ENCODE data around the gene TAF11.
"Not testable (repeated sequence)": the region's sequence is repeated elsewhere in the genome, so short reads cannot be mapped to it uniquely, and the experiment has no call there.

TAF11 gene

GRCh38 chr6:34851361-34851760 lies 36.5 kb downstream of the TAF11 start:
- DNase-seq (ENCODE audit: insufficient read length, low spot score) (no peak), FAIRE-seq (no peak)
- TF ChIP-seq CTCF (IDR thresholded peaks at IDR 0.05; ENCODE audit: insufficient read depth, missing control alignments): no peak

GRCh38 chr6:34849066-34849465 lies 38.8 kb downstream of the TAF11 start:
- not testable (repeated sequence) for FAIRE-seq; DNase-seq (ENCODE audit: insufficient read length, low spot score)

DNA sequence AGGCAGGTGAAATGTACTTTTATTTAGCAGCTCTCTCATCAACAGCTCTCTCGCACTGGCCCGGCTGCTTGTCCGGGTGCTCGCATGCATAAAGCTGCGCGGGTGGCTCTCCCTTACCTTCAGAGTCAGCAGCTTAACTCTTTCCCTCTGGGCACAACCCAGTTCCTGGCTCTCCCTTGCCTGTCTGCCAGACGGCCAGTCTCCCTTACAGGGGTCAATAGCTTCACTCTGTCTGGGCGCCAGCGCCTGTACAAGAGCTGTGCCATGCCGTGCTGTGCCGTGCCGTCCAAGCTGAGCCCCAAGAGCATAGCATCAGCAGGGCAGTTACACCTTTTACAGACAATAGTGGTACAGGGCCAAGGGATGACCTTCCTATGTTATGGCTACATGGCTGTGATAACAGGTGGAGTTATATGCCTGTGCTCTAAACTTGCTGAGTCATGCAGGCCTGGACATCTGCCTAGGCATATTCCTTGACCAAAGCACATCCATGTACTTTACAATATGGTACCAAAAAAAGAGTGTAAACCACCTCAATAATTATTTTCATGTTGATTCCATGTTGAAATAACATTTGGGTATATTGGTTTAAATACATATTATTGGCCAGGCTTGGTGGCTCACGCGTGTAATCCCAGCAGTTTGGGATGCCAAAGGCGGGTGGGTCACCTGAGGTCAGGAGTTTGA lies 48.0 kb downstream of the TAF11 start:
- FAIRE-seq (no peak), DNase-seq (ENCODE audit: insufficient read length, low spot score) (no peak)
- TF ChIP-seq CTCF (IDR thresholded peaks at IDR 0.05; ENCODE audit: insufficient read depth, missing control alignments): no peak

- DNase-seq (ENCODE audit: insufficient read length, low spot score): no peak
- no peak for TF ChIP-seq CTCF (IDR thresholded peaks at IDR 0.05; ENCODE audit: insufficient read depth, missing control alignments)
- FAIRE-seq: no peak
These were observed 50.3 kb downstream of the TAF11 start for GRCh38 chr6:34837528-34837927.

GRCh38 chr6:34836451-34836850 lies 51.4 kb downstream of the TAF11 start:
- DNase-seq (ENCODE audit: insufficient read length, low spot score) (no peak), FAIRE-seq (no peak)
- TF ChIP-seq CTCF (IDR thresholded peaks at IDR 0.05; ENCODE audit: insufficient read depth, missing control alignments): no peak

GRCh38 chr6:34836008-34836407 lies 51.8 kb downstream of the TAF11 start:
- TF ChIP-seq CTCF (IDR thresholded peaks at IDR 0.05; ENCODE audit: insufficient read depth, missing control alignments): no peak
- FAIRE-seq (no peak), DNase-seq (ENCODE audit: insufficient read length, low spot score) (no peak)

DNA sequence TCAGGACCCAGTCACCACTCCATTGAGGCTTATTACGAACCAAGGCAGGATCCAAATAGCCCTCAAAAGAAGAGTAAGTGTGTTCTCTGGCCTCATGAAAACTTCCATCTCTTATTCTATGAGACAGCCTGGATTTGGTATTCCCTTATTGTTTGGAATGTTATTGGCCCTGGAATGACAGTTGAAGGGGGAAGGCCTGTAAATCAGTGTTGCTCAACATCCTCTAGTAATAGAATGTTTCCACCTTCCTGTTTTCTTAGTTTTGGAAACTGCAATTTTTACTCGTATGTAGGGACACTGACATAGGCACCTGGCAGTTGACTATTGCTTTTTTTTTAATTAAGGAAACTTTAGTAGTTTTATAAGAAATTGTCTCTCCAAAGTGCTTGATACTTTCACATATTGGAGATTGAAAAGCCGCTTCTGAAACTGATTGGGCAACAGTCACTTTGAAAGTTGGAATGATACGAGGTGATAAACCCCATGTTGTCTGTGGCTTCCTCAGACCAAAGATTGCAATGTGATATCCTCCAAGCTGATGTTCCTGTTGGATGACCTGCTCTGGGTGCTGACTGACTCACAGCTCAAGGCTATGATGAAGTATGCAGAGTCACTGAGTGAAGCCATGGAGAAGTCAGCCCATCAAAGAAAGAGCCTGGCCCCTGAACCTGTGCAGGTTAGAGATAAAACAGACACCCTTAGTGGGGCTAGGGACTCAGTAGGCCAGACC lies 52.9 kb downstream of the TAF11 start:
- TF ChIP-seq CTCF (IDR thresholded peaks at IDR 0.05; ENCODE audit: insufficient read depth, missing control alignments): no peak
- DNase-seq (ENCODE audit: insufficient read length, low spot score): no peak
- no peak for FAIRE-seq

All from D721Med (cell line).